ENCODE data around the gene ATP8B1. TPM values are rescaled to one million over a fixed set of nuclear protein-coding genes. Genes with fewer than 3 reads are reported as not detected.

ATP8B1 gene
- total and polyA plus RNA-seq, 2 experiments from 2014 or later = 15.8 to 43.9 TPM

- in situ Hi-C loops (cut with MboI) = no loop called here
- WGBS, 2 experiments (ENCODE audit: low coverage in 1 of 2, low lambda C conversion rate in 2 of 2, missing lambda C conversion rate in 2 of 2) = 85 to 87% methylated on average over 12 of the region's 12 CpGs
Measured at GRCh38 chr18:57767259-57768050, 35.7 kb downstream of the ATP8B1 start.

GRCh38 chr18:57764995-57765394, 38.1 kb downstream of the ATP8B1 start:
- no peak overlapping the region for H3K4me2 ChIP-seq (ENCODE audit: unreplicated experiment)
- 88 to 98% methylated on average over 2 of the region's 2 CpGs for WGBS, 2 experiments (ENCODE audit: low coverage in 1 of 2, low lambda C conversion rate in 2 of 2, missing lambda C conversion rate in 2 of 2)
- H4K20me1 ChIP-seq (ENCODE audit: insufficient read depth) = no peaks in the 10 kb centered on the region
- H3K79me2 ChIP-seq (ENCODE audit: insufficient read depth) = peaks cover 96% of the 10 kb centered on the region
- in situ Hi-C loops (cut with MboI) = no loop called here
- H3K9me3 ChIP-seq (ENCODE audit: low read depth) = no peaks in the 10 kb centered on the region
- no peak for TF ChIP-seq EZH2 (IDR thresholded peaks at IDR 0.05; ENCODE audit: insufficient read depth, poor library complexity, severe bottlenecking)
- TF ChIP-seq EZH2phosphoT487 (IDR thresholded peaks at IDR 0.05; ENCODE audit: insufficient read depth, low read depth) = no peak
- peaks cover 5% of the 10 kb centered on the region; the same call in 1 of the 2 replicates for H3K36me3 ChIP-seq (ENCODE audit: low read depth)
- H3K4me3 ChIP-seq = no peak overlapping the region
- H3K4me1 ChIP-seq (ENCODE audit: insufficient read depth) = peaks cover 23% of the 10 kb centered on the region
- peaks cover 8% of the 10 kb centered on the region for H3F3A ChIP-seq (ENCODE audit: insufficient read depth)
- no peak overlapping the region for H3K27ac ChIP-seq
- no peak overlapping the region for H2AFZ ChIP-seq
- H3K27me3 ChIP-seq (replicated peaks; ENCODE audit: insufficient read depth) = no peaks in the 10 kb centered on the region
- H3K9ac ChIP-seq = no peak overlapping the region
- DNase-seq = no peak
- no peaks in the 10 kb centered on the region for H3K9me2 ChIP-seq (ENCODE audit: insufficient read depth)

More at GRCh38 chr18:57767259-57768050, 35.7 kb downstream of the ATP8B1 start:
- peaks cover 97% of the 10 kb centered on the region for H3K79me2 ChIP-seq (ENCODE audit: insufficient read depth)
- H3K36me3 ChIP-seq (ENCODE audit: low read depth) = peaks cover 5% of the 10 kb centered on the region; the same call in 1 of the 2 replicates
- no peaks in the 10 kb centered on the region for H3K27me3 ChIP-seq (replicated peaks; ENCODE audit: insufficient read depth)
- peaks cover 17% of the 10 kb centered on the region for H3F3A ChIP-seq (ENCODE audit: insufficient read depth)
- H3K4me2 ChIP-seq (ENCODE audit: unreplicated experiment) = peak overlapping the region; percentile 58
- H3K9me2 ChIP-seq (ENCODE audit: insufficient read depth) = no peaks in the 10 kb centered on the region
- peak overlapping the region; percentile 46 for H3K27ac ChIP-seq
- DNase-seq = peak; percentile 29
- TF ChIP-seq EZH2 (IDR thresholded peaks at IDR 0.05; ENCODE audit: insufficient read depth, poor library complexity, severe bottlenecking) (no peak), EZH2phosphoT487 (IDR thresholded peaks at IDR 0.05; ENCODE audit: insufficient read depth, low read depth) (no peak)
- H3K4me3 ChIP-seq = no peak overlapping the region
- no peaks in the 10 kb centered on the region for H3K9me3 ChIP-seq (ENCODE audit: low read depth)
- H2AFZ ChIP-seq = no peak overlapping the region
- H4K20me1 ChIP-seq (ENCODE audit: insufficient read depth) = no peaks in the 10 kb centered on the region
- H3K4me1 ChIP-seq (ENCODE audit: insufficient read depth) = peaks cover 23% of the 10 kb centered on the region
- peak overlapping the region; percentile 0 for H3K9ac ChIP-seq

- H3K9me2 ChIP-seq (ENCODE audit: insufficient read depth) = no peaks in the 10 kb centered on the region
- no peak overlapping the region for H3K4me3 ChIP-seq
- H3K27ac ChIP-seq = no peak overlapping the region
- H3K79me2 ChIP-seq (ENCODE audit: insufficient read depth) = peaks cover 96% of the 10 kb centered on the region
- H3K36me3 ChIP-seq (ENCODE audit: low read depth) = peaks cover 5% of the 10 kb centered on the region; the same call in 1 of the 2 replicates
- WGBS, 2 experiments (ENCODE audit: low coverage in 1 of 2, low lambda C conversion rate in 2 of 2, missing lambda C conversion rate in 2 of 2) = 93 to 95% methylated on average over 8 of the region's 8 CpGs
- H3K9ac ChIP-seq = no peak overlapping the region
- no peak overlapping the region for H2AFZ ChIP-seq
- in situ Hi-C loops (cut with MboI) = no loop called here
- DNase-seq = no peak
- H3K4me1 ChIP-seq (ENCODE audit: insufficient read depth) = peaks cover 19% of the 10 kb centered on the region
- H3F3A ChIP-seq (ENCODE audit: insufficient read depth) = peaks cover 8% of the 10 kb centered on the region
- TF ChIP-seq EZH2 (IDR thresholded peaks at IDR 0.05; ENCODE audit: insufficient read depth, poor library complexity, severe bottlenecking) (no peak), EZH2phosphoT487 (IDR thresholded peaks at IDR 0.05; ENCODE audit: insufficient read depth, low read depth) (no peak)
- no peak overlapping the region for H3K4me2 ChIP-seq (ENCODE audit: unreplicated experiment)
- no peaks in the 10 kb centered on the region for H3K27me3 ChIP-seq (replicated peaks; ENCODE audit: insufficient read depth)
- H3K9me3 ChIP-seq (ENCODE audit: low read depth) = no peaks in the 10 kb centered on the region
- H4K20me1 ChIP-seq (ENCODE audit: insufficient read depth) = no peaks in the 10 kb centered on the region
Measured at GRCh38 chr18:57764087-57764486, 39.0 kb downstream of the ATP8B1 start.

- DNase-seq = no peak
- 56% methylated on average over 2 of the region's 2 CpGs for WGBS, 2 experiments (ENCODE audit: low coverage in 1 of 2, low lambda C conversion rate in 2 of 2, missing lambda C conversion rate in 2 of 2)
- H3K4me3 ChIP-seq = no peak overlapping the region
- H3K79me2 ChIP-seq (ENCODE audit: insufficient read depth) = peaks cover 94% of the 10 kb centered on the region
- no peaks in the 10 kb centered on the region for H3K9me3 ChIP-seq (ENCODE audit: low read depth)
- H3K9me2 ChIP-seq (ENCODE audit: insufficient read depth) = no peaks in the 10 kb centered on the region
- peaks cover 5% of the 10 kb centered on the region for H3F3A ChIP-seq (ENCODE audit: insufficient read depth)
- peaks cover 5% of the 10 kb centered on the region; the same call in 1 of the 2 replicates for H3K36me3 ChIP-seq (ENCODE audit: low read depth)
- H3K27me3 ChIP-seq (replicated peaks; ENCODE audit: insufficient read depth) = no peaks in the 10 kb centered on the region
- H3K9ac ChIP-seq = no peak overlapping the region
- H2AFZ ChIP-seq = no peak overlapping the region
- no peak overlapping the region for H3K27ac ChIP-seq
- no peak overlapping the region for H3K4me2 ChIP-seq (ENCODE audit: unreplicated experiment)
- no peak for TF ChIP-seq EZH2phosphoT487 (IDR thresholded peaks at IDR 0.05; ENCODE audit: insufficient read depth, low read depth)
- no peak for TF ChIP-seq EZH2 (IDR thresholded peaks at IDR 0.05; ENCODE audit: insufficient read depth, poor library complexity, severe bottlenecking)
- H3K4me1 ChIP-seq (ENCODE audit: insufficient read depth) = peaks cover 5% of the 10 kb centered on the region; the same call in 1 of the 2 replicates
- H4K20me1 ChIP-seq (ENCODE audit: insufficient read depth) = no peaks in the 10 kb centered on the region
- in situ Hi-C loops (cut with MboI) = no loop called here
Measured at GRCh38 chr18:57762686-57763085, 40.4 kb downstream of the ATP8B1 start.

All from GM23248 (cell line).